HCT116 (cell line): ENCODE results near the gene SOX6. TPM values are rescaled to one million over a fixed set of nuclear protein-coding genes. Genes with fewer than 3 reads are reported as not detected.

ENCODE experiments used
- ATAC-seq: fragments of 200-7000 bp; cut with Tn5 transposase; 2 replicates; pipeline ENCODE4 v1.9.1; 2020; ENCODE audit warnings: mild to moderate bottlenecking, moderate library complexity
- BruUV-seq: library from RNA; stranded (reverse); fragments of 400-500 nt; replicated peaks from 2 replicates; lab custom pipeline; 2021; lab: Mats Ljungman, UMichigan
- CTCF ChIA-PET: fragments of 300-600 bp; sonication (Branson Sonifier 250); formaldehyde crosslinking; loops from one replicate; lab custom pipeline; 2021; ENCODE audit warnings: antibody characterized with exemption; lab: Charles Lee
- POLR2A ChIA-PET: fragments of 300-600, 350-600 bp; sonication (Branson Sonifier 250); formaldehyde crosslinking; loops from one replicate; lab custom pipeline; 2021; ENCODE audit warnings: antibody characterized with exemption; lab: Charles Lee
- RAD21 ChIA-PET, 2 experiments: fragments of 300-600 bp; sonication (Branson Sonifier 250); formaldehyde crosslinking; loops; one replicate each; lab custom pipeline; 2023; ENCODE audit warnings: low total read pairs in 2 of 2; ENCODE audit not compliant: uncharacterized antibody in 2 of 2, unreplicated experiment in 2 of 2, low non-redundant PET in 1 of 2; lab: Charles Lee
- DNase-seq: peaks from one replicate; pipeline ENCODE4 v3.0.0-alpha.2; 2010; ENCODE audit warnings: low read depth, low spot score
- H2AFZ ChIP-seq: fragments of 200-600 bp; shearing (Covaris generic), sonication (generic); 2 replicates; pipeline ENCODE4 v1.6.1; 2017; ENCODE audit warnings: low read depth, mixed run types, mixed read lengths, antibody characterized with exemption, low read length; ENCODE audit not compliant: poor library complexity, severe bottlenecking
- H3K27ac ChIP-seq: 2 replicates; pipeline ENCODE4 v1.5.1; 2012; ENCODE audit warnings: low read depth, low read length
- H3K27me3 ChIP-seq: fragments of 200-600 bp; sonication (generic); 2 replicates; pipeline ENCODE4 v1.6.1; 2016; ENCODE audit warnings: mixed run types, low read length, mixed read lengths; ENCODE audit not compliant: insufficient read depth
- H3K36me3 ChIP-seq, 2 experiments: fragments of 200-500 bp in 1 of 2; fragments of 200-600 bp in 1 of 2; sonication (Bioruptor generic) in 1 of 2; sonication (generic) in 1 of 2; 2 replicates each; pipeline versions ENCODE4 v1.5.1 to v1.6.1; 2014 to 2016; ENCODE audit warnings: low read length in 2 of 2, inconsistent platforms in 1 of 2, mixed read lengths in 1 of 2, mixed run types in 1 of 2; ENCODE audit not compliant: insufficient read depth in 2 of 2, control insufficient read depth in 1 of 2
- H3K4me1 ChIP-seq, 2 experiments: fragments of 200-600 bp in 1 of 2; sonication (generic) in 1 of 2; 2 replicates each; pipeline versions ENCODE4 v1.5.1 to v1.6.1; 2012 to 2017; ENCODE audit warnings: low read length in 2 of 2, inconsistent platforms in 1 of 2, mild to moderate bottlenecking in 1 of 2, mixed read lengths in 1 of 2, mixed run types in 1 of 2, moderate library complexity in 1 of 2; ENCODE audit not compliant: insufficient read depth in 2 of 2, control insufficient read depth in 1 of 2
- H3K4me2 ChIP-seq: fragments of 200-600 bp; sonication (generic); 2 replicates; pipeline ENCODE4 v1.6.1; 2017; ENCODE audit warnings: mixed run types, low read length, mixed read lengths
- H3K4me3 ChIP-seq, 2 experiments: fragments of 200-600 bp in 1 of 2; sonication (generic) in 1 of 2; replicated peaks in 1 of 2; 2 replicates each; pipeline ENCODE4 v1.5.1; 2011 to 2016; ENCODE audit warnings: low read length in 2 of 2, control low read depth in 1 of 2, low read depth in 1 of 2, mild to moderate bottlenecking in 1 of 2, mixed read lengths in 1 of 2, mixed run types in 1 of 2
- H3K79me2 ChIP-seq: fragments of 200-600 bp; sonication (generic); 2 replicates; pipeline ENCODE4 v1.6.1; 2017; ENCODE audit warnings: mild to moderate bottlenecking, mixed run types, low read length, moderate library complexity, mixed read lengths; ENCODE audit not compliant: insufficient read depth
- H3K9ac ChIP-seq: fragments of 200-600 bp; sonication (generic); 2 replicates; pipeline ENCODE4 v1.6.1; 2016; ENCODE audit warnings: low read length, mixed read lengths
- H3K9me2 ChIP-seq: fragments of 200-600 bp; sonication (generic), shearing (Covaris generic); 2 replicates; pipeline ENCODE4 v1.6.1; 2017; ENCODE audit warnings: mixed run types, mild to moderate bottlenecking, moderate library complexity; ENCODE audit not compliant: insufficient read depth
- H3K9me3 ChIP-seq, 2 experiments: fragments of 200-500 bp in 1 of 2; fragments of 200-600 bp in 1 of 2; sonication (Bioruptor generic) in 1 of 2; sonication (generic) in 1 of 2; 2 replicates each; pipeline ENCODE4 v1.6.1; 2014 to 2017; ENCODE audit warnings: low read length in 2 of 2, mixed read lengths in 2 of 2, inconsistent platforms in 1 of 2, low read depth in 1 of 2, mild to moderate bottlenecking in 1 of 2, mixed run types in 1 of 2, moderate library complexity in 1 of 2; ENCODE audit not compliant: control insufficient read depth in 1 of 2, insufficient read depth in 1 of 2
- H4K20me1 ChIP-seq: fragments of 200-600 bp; sonication (generic), shearing (Covaris generic); 2 replicates; pipeline ENCODE4 v1.6.1; 2017; ENCODE audit warnings: mixed run types, mild to moderate bottlenecking, moderate library complexity; ENCODE audit not compliant: insufficient read depth
- ELF1 ChIP-seq: IDR thresholded peaks from 2 replicates; pipeline ENCODE4 v1.6.1; 2012; ENCODE audit warnings: low read depth, borderline replicate concordance
- FOSL1 ChIP-seq: IDR thresholded peaks from 2 replicates; pipeline ENCODE4 v1.6.1; 2012; ENCODE audit warnings: low read depth
- POLR2A ChIP-seq: IDR thresholded peaks from 2 replicates; pipeline ENCODE4 v1.7.0; 2011; ENCODE audit warnings: borderline replicate concordance; ENCODE audit not compliant: insufficient read depth, insufficient read length; ENCODE audit errors: extremely low read depth
- POLR2AphosphoS5 ChIP-seq: IDR thresholded peaks from 2 replicates; pipeline ENCODE4 v1.6.1; 2011; ENCODE audit warnings: mild to moderate bottlenecking, low read depth, low read length, moderate library complexity
- SP1 ChIP-seq: IDR thresholded peaks from 2 replicates; pipeline ENCODE4 v1.6.1; 2012; ENCODE audit warnings: low read depth
- TCF7L2 ChIP-seq: IDR thresholded peaks from 2 replicates; pipeline ENCODE4 v1.7.0; 2011; ENCODE audit warnings: borderline replicate concordance, inconsistent platforms; ENCODE audit not compliant: insufficient read depth, insufficient read length; ENCODE audit errors: extremely low read depth
- YY1 ChIP-seq: IDR thresholded peaks from 2 replicates; pipeline ENCODE4 v1.6.1; 2011; ENCODE audit warnings: low read length, low read depth, moderate library complexity, mild to moderate bottlenecking; ENCODE audit not compliant: insufficient replicate concordance; ENCODE audit errors: extremely low read depth
- ZFX ChIP-seq: fragments of 450-650 bp; IDR thresholded peaks from 2 replicates; pipeline ENCODE4 v1.6.1; 2017
- intact Hi-C: fragments of 100-400 bp; cut with micrococcal nuclease; formaldehyde crosslinking; loops from 2 replicates; pipeline ENCODE4 v1.10.0; 2022
- total RNA-seq: library from RNA; stranded (reverse); gene quantifications from one replicate; pipeline ENCODE4 v1.2.1, GENCODE V29; 2021; ENCODE audit not compliant: unreplicated experiment
- TF ChIP-seq, protein P1 (sequence below): IDR thresholded peaks from 2 replicates; pipeline ENCODE4 v1.6.1; 2011; ENCODE audit warnings: mild to moderate bottlenecking, low read length, moderate library complexity; ENCODE audit not compliant: insufficient replicate concordance; ENCODE audit errors: extremely low read depth

Gene SOX6
- total RNA-seq, 1 experiment from 2014 or later, result 0.81 TPM

DNA sequence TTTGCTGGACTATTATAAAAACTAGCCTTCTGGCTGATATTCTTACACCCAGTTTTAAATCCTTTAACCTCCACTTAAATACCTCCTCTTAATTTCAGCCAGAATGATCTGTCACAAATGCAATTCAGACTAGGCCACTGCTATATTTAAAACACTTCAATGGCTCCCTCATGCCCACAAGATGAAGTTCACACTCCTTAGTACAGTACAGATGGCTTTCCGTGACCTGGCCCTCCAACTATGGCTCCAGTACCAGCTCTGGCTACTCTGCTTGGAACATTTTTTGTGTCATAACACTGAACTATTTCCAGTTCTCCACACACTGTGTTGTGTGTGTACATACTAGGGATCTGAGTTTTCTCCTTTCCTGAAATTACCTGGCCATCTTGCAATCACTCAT lies 353.4 kb downstream of the SOX6 start:
- peaks cover 14% of the 10 kb centered on the region; the same call in 1 of the 2 replicates for H3K27me3 ChIP-seq
- H3K4me2 ChIP-seq, result no peak overlapping the region
- H3K27ac ChIP-seq, result no peak overlapping the region
- ATAC-seq (no peak), DNase-seq (no peak)
- no TSS peak for BruUV-seq
- no peaks in the 10 kb centered on the region for H3K79me2 ChIP-seq
- intact Hi-C loops, result no loop called here
- no peak overlapping the region for H2AFZ ChIP-seq
- H3K9me2 ChIP-seq, result no peaks in the 10 kb centered on the region
- H4K20me1 ChIP-seq, result no peaks in the 10 kb centered on the region
- H3K36me3 ChIP-seq, result no peaks in the 10 kb centered on the region
- no peaks in the 10 kb centered on the region for H3K9me3 ChIP-seq
- H3K4me1 ChIP-seq, result no peaks in the 10 kb centered on the region
- H3K4me3 ChIP-seq, result no peak overlapping the region
- RAD21 ChIA-PET, result no interaction called here
- TF ChIP-seq TCF7L2 (no peak), ELF1 (no peak), SP1 (no peak), FOSL1 (no peak), POLR2AphosphoS5 (no peak), YY1 (no peak), ZFX (no peak), POLR2A (no peak)
- TF ChIP-seq, protein P1, sequence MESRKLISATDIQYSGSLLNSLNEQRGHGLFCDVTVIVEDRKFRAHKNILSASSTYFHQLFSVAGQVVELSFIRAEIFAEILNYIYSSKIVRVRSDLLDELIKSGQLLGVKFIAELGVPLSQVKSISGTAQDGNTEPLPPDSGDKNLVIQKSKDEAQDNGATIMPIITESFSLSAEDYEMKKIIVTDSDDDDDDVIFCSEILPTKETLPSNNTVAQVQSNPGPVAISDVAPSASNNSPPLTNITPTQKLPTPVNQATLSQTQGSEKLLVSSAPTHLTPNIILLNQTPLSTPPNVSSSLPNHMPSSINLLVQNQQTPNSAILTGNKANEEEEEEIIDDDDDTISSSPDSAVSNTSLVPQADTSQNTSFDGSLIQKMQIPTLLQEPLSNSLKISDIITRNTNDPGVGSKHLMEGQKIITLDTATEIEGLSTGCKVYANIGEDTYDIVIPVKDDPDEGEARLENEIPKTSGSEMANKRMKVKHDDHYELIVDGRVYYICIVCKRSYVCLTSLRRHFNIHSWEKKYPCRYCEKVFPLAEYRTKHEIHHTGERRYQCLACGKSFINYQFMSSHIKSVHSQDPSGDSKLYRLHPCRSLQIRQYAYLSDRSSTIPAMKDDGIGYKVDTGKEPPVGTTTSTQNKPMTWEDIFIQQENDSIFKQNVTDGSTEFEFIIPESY, result no peak
- TF ChIP-seq, all 23 proteins: peak for 0
- H3K9ac ChIP-seq, result no peak overlapping the region
- POLR2A ChIA-PET, result no interaction called here
- CTCF ChIA-PET, result no interaction called here
